ENCODE measurements around the gene TSPAN3.

TSPAN3 gene

GRCh38 chr15:77076323-77076915 is 5.5 kb upstream of the TSPAN3 start:
- Histone ChIP-seq H3K9me3 (ENCODE audit: control insufficient read depth, insufficient read depth, low read length) (no peaks in the 10 kb centered on the region), H3K79me2 (ENCODE audit: control insufficient read depth, low read length) (no peaks in the 10 kb centered on the region), H3K4me1 (ENCODE audit: control insufficient read depth, low read length) (peaks cover 1% of the 10 kb centered on the region), H3K4me3 (ENCODE audit: low read length) (no peak overlapping the region), H3K27ac (ENCODE audit: low read depth, low read length) (no peak overlapping the region), H3F3A (ENCODE audit: control insufficient read depth, insufficient read depth) (no peaks in the 10 kb centered on the region), H3K4me2 (ENCODE audit: low read length) (no peak overlapping the region), H3K27me3 (ENCODE audit: control insufficient read depth, low read length) (no peaks in the 10 kb centered on the region), H4K20me1 (ENCODE audit: control insufficient read depth, insufficient read depth, low read depth, low read length) (no peaks in the 10 kb centered on the region), H3K9me2 (replicated peaks; ENCODE audit: control insufficient read depth, low read length) (no peaks in the 10 kb centered on the region), H3K36me3 (ENCODE audit: control insufficient read depth, low read length) (no peaks in the 10 kb centered on the region)
- TF ChIP-seq CTCF (IDR thresholded peaks at IDR 0.05; ENCODE audit: low read depth, low read length, poor library complexity, severe bottlenecking) (no peak), EZH2phosphoT487 (IDR thresholded peaks at IDR 0.05; ENCODE audit: borderline replicate concordance, low read length) (no peak)

- H3K9me2 ChIP-seq (replicated peaks; ENCODE audit: control insufficient read depth, low read length): no peaks in the 10 kb centered on the region
- no peaks in the 10 kb centered on the region for H3K9me3 ChIP-seq (ENCODE audit: control insufficient read depth, insufficient read depth, low read length)
- no peaks in the 10 kb centered on the region for H3K36me3 ChIP-seq (ENCODE audit: control insufficient read depth, low read length)
- no peaks in the 10 kb centered on the region for H3K27me3 ChIP-seq (ENCODE audit: control insufficient read depth, low read length)
- no peak overlapping the region for H3K4me2 ChIP-seq (ENCODE audit: low read length)
- H3K27ac ChIP-seq (ENCODE audit: low read depth, low read length): no peak overlapping the region
- H3K4me1 ChIP-seq (ENCODE audit: control insufficient read depth, low read length): peaks cover 5% of the 10 kb centered on the region
- peaks cover under 1% of the 10 kb centered on the region for H3K79me2 ChIP-seq (ENCODE audit: control insufficient read depth, low read length)
- TF ChIP-seq EZH2phosphoT487 (IDR thresholded peaks at IDR 0.05; ENCODE audit: borderline replicate concordance, low read length) (no peak), CTCF (IDR thresholded peaks at IDR 0.05; ENCODE audit: low read depth, low read length, poor library complexity, severe bottlenecking) (no peak)
- no peak overlapping the region for H3K4me3 ChIP-seq (ENCODE audit: low read length)
- H4K20me1 ChIP-seq (ENCODE audit: control insufficient read depth, insufficient read depth, low read depth, low read length): no peaks in the 10 kb centered on the region
- H3F3A ChIP-seq (ENCODE audit: control insufficient read depth, insufficient read depth): no peaks in the 10 kb centered on the region
These were observed 4.6 kb upstream of the TSPAN3 start for GRCh38 chr15:77075528-77075927.

- Histone ChIP-seq H3K9me3 (ENCODE audit: control insufficient read depth, insufficient read depth, low read length) (no peaks in the 10 kb centered on the region), H3K36me3 (ENCODE audit: control insufficient read depth, low read length) (peaks cover 4% of the 10 kb centered on the region), H4K20me1 (ENCODE audit: control insufficient read depth, insufficient read depth, low read depth, low read length) (0 out of 2 replicates have a peak, but pooled peaks cover 2% of the 10 kb centered on the region), H3K27me3 (ENCODE audit: control insufficient read depth, low read length) (no peaks in the 10 kb centered on the region), H3K4me2 (ENCODE audit: low read length) (no peak overlapping the region), H3K27ac (ENCODE audit: low read depth, low read length) (no peak overlapping the region), H3F3A (ENCODE audit: control insufficient read depth, insufficient read depth) (no peaks in the 10 kb centered on the region), H3K9me2 (replicated peaks; ENCODE audit: control insufficient read depth, low read length) (no peaks in the 10 kb centered on the region), H3K4me3 (ENCODE audit: low read length) (no peak overlapping the region), H3K4me1 (ENCODE audit: control insufficient read depth, low read length) (peaks cover 11% of the 10 kb centered on the region), H3K79me2 (ENCODE audit: control insufficient read depth, low read length) (peaks cover 12% of the 10 kb centered on the region)
- no peak for TF ChIP-seq EZH2phosphoT487 (IDR thresholded peaks at IDR 0.05; ENCODE audit: borderline replicate concordance, low read length)
- TF ChIP-seq CTCF (IDR thresholded peaks at IDR 0.05; ENCODE audit: low read depth, low read length, poor library complexity, severe bottlenecking): no peak
These were observed 3.4 kb upstream of the TSPAN3 start for GRCh38 chr15:77074350-77074749.

All from DOHH2 (cell line).